Measurements from ENCODE around the gene MYO1G. TPM values are rescaled to one million over a fixed set of nuclear protein-coding genes. Genes with fewer than 3 reads are reported as not detected.

MYO1G gene
- total RNA-seq, 4 donors from 2014 or later = 1.3 to 5.0 (median 2.6) TPM

- 57 to 66% methylated on average over 2 to 4 of the region's 10 CpGs for WGBS, 2 donors
- intact Hi-C loops (cut with DNase I) = no loop called here
- Histone ChIP-seq H3K4me1 (peaks cover 0 to 19% (median 9%) of the 10 kb centered on the region in 3 donors), H3K9me3 (no peaks in the 10 kb centered on the region), H3K36me3 (peaks cover 0 to 15% (median 0%) of the 10 kb centered on the region in 3 donors), H3K27me3 (no peaks in the 10 kb centered on the region), H3K4me3 (no peak overlapping the region), H3K27ac (no peak overlapping the region)
- no peak for DNase-seq
- TF ChIP-seq CTCF (IDR thresholded peaks at IDR 0.05) = peak in 5 of 6 experiments; percentile 39 to 74 (median 50)
- no peak for TF ChIP-seq POLR2A (IDR thresholded peaks at IDR 0.05)
Observed at GRCh38 chr7:44973610-44974401, 5.0 kb downstream of the MYO1G start.

GRCh38 chr7:44972562-44972961, 6.3 kb downstream of the MYO1G start:
- Histone ChIP-seq H3K36me3 (peaks cover 0 to 13% (median 0%) of the 10 kb centered on the region in 3 donors), H3K27me3 (no peaks in the 10 kb centered on the region), H3K4me3 (no peak overlapping the region), H3K9me3 (no peaks in the 10 kb centered on the region), H3K27ac (no peak overlapping the region), H3K4me1 (peaks cover 0 to 11% (median 8%) of the 10 kb centered on the region in 3 donors)
- no peak for DNase-seq
- TF ChIP-seq CTCF (IDR thresholded peaks at IDR 0.05) = no peak
- no peak for TF ChIP-seq POLR2A (IDR thresholded peaks at IDR 0.05)
- WGBS, 2 donors = no CpG with 5 or more reads among the region's 3 CpGs
- intact Hi-C loops (cut with DNase I) = no loop called here

GRCh38 chr7:44971902-44972441, 6.8 kb downstream of the MYO1G start:
- TF ChIP-seq CTCF (IDR thresholded peaks at IDR 0.05) (no peak), POLR2A (IDR thresholded peaks at IDR 0.05) (no peak)
- Histone ChIP-seq H3K9me3 (no peaks in the 10 kb centered on the region), H3K4me1 (peaks cover 0 to 5% (median 2%) of the 10 kb centered on the region in 3 donors), H3K27me3 (no peaks in the 10 kb centered on the region), H3K27ac (no peak overlapping the region), H3K4me3 (no peak overlapping the region), H3K36me3 (peaks cover 0 to 11% (median 0%) of the 10 kb centered on the region in 3 donors)
- DNase-seq = no peak
- WGBS, 2 donors = 66 to 93% methylated on average over 2 to 4 of the region's 5 CpGs
- intact Hi-C loops (cut with DNase I) = no loop called here

- no peak for TF ChIP-seq CTCF (IDR thresholded peaks at IDR 0.05)
- TF ChIP-seq POLR2A (IDR thresholded peaks at IDR 0.05) = no peak
- 60 to 75% methylated on average over 1 to 6 of the region's 10 CpGs for WGBS, 2 donors
- no peaks in the 10 kb centered on the region for H3K4me1 ChIP-seq
- H3K27ac ChIP-seq = no peak overlapping the region
- intact Hi-C loops (cut with DNase I) = no loop called here
- H3K36me3 ChIP-seq = peaks cover 0 to 11% (median 0%) of the 10 kb centered on the region in 3 donors
- H3K27me3 ChIP-seq = no peaks in the 10 kb centered on the region
- DNase-seq = no peak
- no peaks in the 10 kb centered on the region for H3K9me3 ChIP-seq
- no peak overlapping the region for H3K4me3 ChIP-seq
Observed at GRCh38 chr7:44971188-44971901, 7.5 kb downstream of the MYO1G start.

Data from esophagus squamous epithelium (tissue), 5 donors.